GM19452 (cell line): Measurements from ENCODE around the gene ADAMTS6.
A peak's percentile ranks its signal among the peaks of the same experiment; 100 is the strongest.
"Not testable (repeated sequence)": the region's sequence is repeated elsewhere in the genome, so short reads cannot be mapped to it uniquely, and the experiment has no call there.

Experiments used
- ATAC-seq: cut with Tn5 transposase; IDR thresholded peaks from one replicate; pipeline ENCODE4 v1.9.1; 2021; ENCODE audit not compliant: unreplicated experiment

Gene ADAMTS6

GRCh38 chr5:65199993-65200675 is 281.6 kb downstream of the ADAMTS6 start:
- ATAC-seq = no peak

GRCh38 chr5:65198456-65199120 is 283.1 kb downstream of the ADAMTS6 start:
- no peak for ATAC-seq

- no peak for ATAC-seq
These were observed 283.9 kb downstream of the ADAMTS6 start for GRCh38 chr5:65197531-65198455.

GRCh38 chr5:65194871-65195270 is 286.8 kb downstream of the ADAMTS6 start:
- no peak for ATAC-seq

GRCh38 chr5:65192331-65192730 is 289.4 kb downstream of the ADAMTS6 start:
- no peak for ATAC-seq

- no peak for ATAC-seq
These were observed 290.1 kb downstream of the ADAMTS6 start for GRCh38 chr5:65191554-65192135.

- peak; percentile 61 for ATAC-seq
These were observed 291.2 kb downstream of the ADAMTS6 start for GRCh38 chr5:65190328-65191053.

GRCh38 chr5:65186646-65187227 is 295.0 kb downstream of the ADAMTS6 start:
- no peak for ATAC-seq

- no peak for ATAC-seq
These were observed 296.3 kb downstream of the ADAMTS6 start for GRCh38 chr5:65185468-65185867.

- no peak for ATAC-seq
These were observed 296.9 kb downstream of the ADAMTS6 start for GRCh38 chr5:65184780-65185179.

- ATAC-seq = not testable (repeated sequence)
These were observed 307.5 kb downstream of the ADAMTS6 start for GRCh38 chr5:65174231-65174630.

- ATAC-seq = no peak
These were observed 308.6 kb downstream of the ADAMTS6 start for GRCh38 chr5:65173130-65173525.

GRCh38 chr5:65172486-65173129 is 309.1 kb downstream of the ADAMTS6 start:
- peak; percentile 98 for ATAC-seq

GRCh38 chr5:65171645-65172044 is 310.1 kb downstream of the ADAMTS6 start:
- ATAC-seq = no peak

GRCh38 chr5:65163698-65164097 is 318.0 kb downstream of the ADAMTS6 start:
- ATAC-seq = no peak

GRCh38 chr5:65161655-65162054 is 320.1 kb downstream of the ADAMTS6 start:
- ATAC-seq = no peak

- ATAC-seq = no peak
These were observed 323.7 kb downstream of the ADAMTS6 start for GRCh38 chr5:65157906-65158603.

- ATAC-seq = no peak
These were observed 324.8 kb downstream of the ADAMTS6 start for GRCh38 chr5:65156933-65157332.

GRCh38 chr5:65152131-65152530 is 329.6 kb downstream of the ADAMTS6 start:
- ATAC-seq = no peak
